CD14-positive monocyte (primary cell): ENCODE data around the gene NME2. TPM values are rescaled to one million over a fixed set of nuclear protein-coding genes. Genes with fewer than 3 reads are reported as not detected.

ENCODE experiments used
- DNase-seq, 3 donors: peaks; one replicate each; pipeline ENCODE4 v3.0.0-alpha.2; 2011 to 2022
- H2AFZ ChIP-seq: 2 replicates; pipeline ENCODE4 v1.6.0; 2012; ENCODE audit warnings: mild to moderate bottlenecking, low read depth, low read length, inconsistent platforms; ENCODE audit not compliant: insufficient read depth, poor library complexity, severe bottlenecking
- H3K27ac ChIP-seq, 2 donors: 1 replicate in 1 of 2; 2 replicates in 1 of 2; pipeline ENCODE4 v1.5.1; 2012 to 2013; ENCODE audit warnings: low read length in 2 of 2, control low read depth in 1 of 2, inconsistent platforms in 1 of 2, low read depth in 1 of 2, mild to moderate bottlenecking in 1 of 2
- H3K27me3 ChIP-seq, 2 donors: one replicate each; pipeline versions ENCODE4 v1.6.0 to v1.6.1; 2011 to 2013; ENCODE audit warnings: low read length in 2 of 2; ENCODE audit not compliant: control insufficient read depth in 2 of 2, insufficient read depth in 2 of 2
- H3K36me3 ChIP-seq, 2 donors: replicated peaks in 1 of 2; 1 replicate in 1 of 2; 2 replicates in 1 of 2; pipeline versions ENCODE4 v1.5.1 to v1.6.1; 2012 to 2013; ENCODE audit warnings: low read length in 2 of 2, control low read depth in 1 of 2, inconsistent platforms in 1 of 2, mild to moderate bottlenecking in 1 of 2; ENCODE audit not compliant: insufficient read depth in 2 of 2, control insufficient read depth in 1 of 2
- H3K4me1 ChIP-seq, 2 donors: 1 replicate in 1 of 2; 2 replicates in 1 of 2; pipeline versions ENCODE4 v1.5.1 to v1.6.1; 2012 to 2013; ENCODE audit warnings: low read length in 2 of 2, control low read depth in 1 of 2, inconsistent platforms in 1 of 2, mild to moderate bottlenecking in 1 of 2, moderate library complexity in 1 of 2; ENCODE audit not compliant: insufficient read depth in 2 of 2, control insufficient read depth in 1 of 2
- H3K4me2 ChIP-seq: replicated peaks from 2 replicates; pipeline ENCODE3; 2012; ENCODE audit warnings: low read length, moderate library complexity, mild to moderate bottlenecking; ENCODE audit not compliant: poor library complexity, severe bottlenecking; ENCODE audit errors: extremely low read depth
- H3K4me3 ChIP-seq, 3 experiments: fragments of 200-600 bp in 1 of 3; sonication (generic) in 1 of 3; replicated peaks in 1 of 3; 1 replicate in 2 of 3; 2 replicates in 1 of 3; pipeline ENCODE4 v1.5.1; 2011 to 2013; ENCODE audit warnings: low read length in 3 of 3, mild to moderate bottlenecking in 3 of 3, control low read depth in 2 of 3, low read depth in 2 of 3, inconsistent platforms in 1 of 3, moderate library complexity in 1 of 3
- H3K79me2 ChIP-seq: 2 replicates; pipeline ENCODE4 v1.6.0; 2012; ENCODE audit warnings: mild to moderate bottlenecking, control low read depth, inconsistent platforms, low read length, moderate library complexity; ENCODE audit not compliant: insufficient read depth
- H3K9ac ChIP-seq: 2 replicates; pipeline ENCODE4 v1.6.0; 2017; ENCODE audit warnings: low read length, mild to moderate bottlenecking; ENCODE audit not compliant: insufficient read depth, poor library complexity, severe bottlenecking
- H3K9me3 ChIP-seq, 2 donors: replicated peaks in 1 of 2; 1 replicate in 1 of 2; 2 replicates in 1 of 2; pipeline versions ENCODE4 v1.5.1 to v1.6.1; 2012 to 2013; ENCODE audit warnings: low read length in 2 of 2, control low read depth in 1 of 2; ENCODE audit not compliant: control insufficient read depth in 1 of 2, insufficient read depth in 1 of 2
- H4K20me1 ChIP-seq: 2 replicates; pipeline ENCODE4 v1.6.0; 2012; ENCODE audit warnings: mild to moderate bottlenecking, low read length, control low read depth, moderate library complexity; ENCODE audit not compliant: insufficient read depth
- H3K27ac Mint-ChIP-seq, 7 donors: one replicate each; pipeline ENCODE4 v1.8.0; 2020; ENCODE audit warnings: mild to moderate bottlenecking in 7 of 7, mixed read lengths in 7 of 7, moderate library complexity in 6 of 7, inconsistent platforms in 2 of 7
- H3K27me3 Mint-ChIP-seq, 3 donors: one replicate each; pipeline ENCODE4 v1.8.0; 2021 to 2022; ENCODE audit warnings: low read depth in 3 of 3, mild to moderate bottlenecking in 3 of 3, mixed read lengths in 3 of 3, moderate library complexity in 3 of 3, inconsistent platforms in 1 of 3
- H3K36me3 Mint-ChIP-seq, 2 donors: one replicate each; pipeline ENCODE4 v1.8.0; 2020; ENCODE audit warnings: mixed read lengths in 2 of 2, inconsistent platforms in 1 of 2, mild to moderate bottlenecking in 1 of 2
- H3K4me1 Mint-ChIP-seq: one replicate; pipeline ENCODE4 v1.8.0; 2020; ENCODE audit warnings: mild to moderate bottlenecking, mixed read lengths
- H3K4me3 Mint-ChIP-seq, 2 donors: one replicate each; pipeline ENCODE4 v1.8.0; 2020; ENCODE audit warnings: mild to moderate bottlenecking in 2 of 2, mixed read lengths in 2 of 2, moderate library complexity in 1 of 2
- H3K9me3 Mint-ChIP-seq, 7 donors: one replicate each; pipeline ENCODE4 v1.8.0; 2020 to 2022; ENCODE audit warnings: mixed read lengths in 7 of 7, mild to moderate bottlenecking in 6 of 7, moderate library complexity in 6 of 7, inconsistent platforms in 2 of 7
- CTCF ChIP-seq: fragments of 200-600 bp; IDR thresholded peaks from one replicate; pipeline ENCODE4 v1.8.0; 2022; ENCODE audit warnings: antibody characterized with exemption, mild to moderate bottlenecking
- WGBS: methylation state at CpG from one replicate; pipeline ENCODE4 v1.1.5; 2013; ENCODE audit warnings: missing lambda C conversion rate; ENCODE audit not compliant: insufficient coverage; 5-methylcytosine and 5-hydroxymethylcytosine counted together
- intact Hi-C, 2 donors: fragments of 100-400 bp; cut with micrococcal nuclease; formaldehyde crosslinking; loops; one replicate each; pipeline versions ENCODE4 v1.15.0 to v1.15.1; 2023
- polyA plus RNA-seq, 3 donors: library from polyadenylated mRNA; depleted of rRNA in 1 of 3; unstranded in 2 of 3; stranded (reverse) in 1 of 3; fragments of 300-500 nt in 2 of 3; fragments of >200 nt in 1 of 3; fragmentation: Illumina TruSeq in 2 of 3; gene quantifications; 1 replicate in 2 of 3; 2 replicates in 1 of 3; pipeline ENCODE4 v1.2.3, GENCODE V29; 2012 to 2021

Gene NME2
- polyA plus RNA-seq, 3 donors: 240 to 307 (median 259) TPM

- Mint-ChIP-seq H3K27ac (no peak overlapping the region), H3K4me3 (no peak overlapping the region)
These were observed 19.6 kb downstream of the NME2 start for GRCh38 chr17:51185763-51186332.

GRCh38 chr17:51188271-51188833 is 22.1 kb downstream of the NME2 start:
- H3K4me2 ChIP-seq: no peak overlapping the region
- no peak overlapping the region for H3K27ac Mint-ChIP-seq
- intact Hi-C loops: no loop called here

More at GRCh38 chr17:51185763-51186332, 19.6 kb downstream of the NME2 start:
- intact Hi-C loops: no loop called here
- H3K4me3 ChIP-seq: no peak overlapping the region
- no peak overlapping the region for H2AFZ ChIP-seq
- no peaks in the 10 kb centered on the region for H4K20me1 ChIP-seq
- no peaks in the 10 kb centered on the region for H3K79me2 ChIP-seq
- no peak overlapping the region for H3K9ac ChIP-seq
- 93% methylated on average over 3 of the region's 8 CpGs for WGBS
- H3K4me2 ChIP-seq: no peak overlapping the region
- H3K9me3 Mint-ChIP-seq: no peaks in the 10 kb centered on the region
- DNase-seq: no peak
- H3K36me3 Mint-ChIP-seq: peaks cover 60 to 84% of the 10 kb centered on the region in 2 donors
- H3K4me1 ChIP-seq: no peaks in the 10 kb centered on the region
- H3K9me3 ChIP-seq: no peaks in the 10 kb centered on the region
- no peak for TF ChIP-seq CTCF
- H3K36me3 ChIP-seq: peaks cover 66 to 92% of the 10 kb centered on the region in 2 donors
- no peaks in the 10 kb centered on the region for H3K4me1 Mint-ChIP-seq
- H3K27me3 Mint-ChIP-seq: no peaks in the 10 kb centered on the region
- no peaks in the 10 kb centered on the region for H3K27me3 ChIP-seq
- H3K27ac ChIP-seq: no peak overlapping the region

More at GRCh38 chr17:51188271-51188833, 22.1 kb downstream of the NME2 start:
- Histone ChIP-seq H3K4me3 (no peak overlapping the region), H2AFZ (no peak overlapping the region), H3K9ac (no peak overlapping the region), H3K36me3 (peaks cover 72 to 98% of the 10 kb centered on the region in 2 donors), H4K20me1 (no peaks in the 10 kb centered on the region), H3K27me3 (no peaks in the 10 kb centered on the region), H3K27ac (no peak overlapping the region), H3K9me3 (no peaks in the 10 kb centered on the region), H3K4me1 (no peaks in the 10 kb centered on the region), H3K79me2 (no peaks in the 10 kb centered on the region)
- no peaks in the 10 kb centered on the region for H3K9me3 Mint-ChIP-seq
- no peak overlapping the region for H3K4me3 Mint-ChIP-seq
- no peaks in the 10 kb centered on the region for H3K4me1 Mint-ChIP-seq
- H3K36me3 Mint-ChIP-seq: peaks cover 66 to 86% of the 10 kb centered on the region in 2 donors
- no peak for DNase-seq
- no peaks in the 10 kb centered on the region for H3K27me3 Mint-ChIP-seq
- WGBS: no CpG with 5 or more reads among the region's 9 CpGs
- no peak for TF ChIP-seq CTCF
